Right atrium auricular region (tissue), 2 donors: ENCODE measurements around the gene PLA2R1. TPM values are rescaled to one million over a fixed set of nuclear protein-coding genes. Genes with fewer than 3 reads are reported as not detected.

Experiments used
- DNase-seq: peaks from one replicate; pipeline ENCODE4 v3.0.0-alpha.2; 2019; ENCODE audit warnings: low spot score
- H3K27ac ChIP-seq, 2 donors: fragments of 200-600 bp; sonication (generic); 1 replicate in 1 of 2; 2 replicates in 1 of 2; pipeline ENCODE4 v1.5.1; 2016 to 2019
- H3K27me3 ChIP-seq, 2 donors: fragments of 200-600 bp; sonication (generic); one replicate each; pipeline versions ENCODE4 v1.5.1 to v1.6.0; 2017 to 2019
- H3K36me3 ChIP-seq: fragments of 200-600 bp; sonication (generic); one replicate; pipeline ENCODE4 v1.5.1; 2016
- H3K4me1 ChIP-seq, 2 donors: fragments of 200-600 bp; sonication (generic); one replicate each; pipeline versions ENCODE4 v1.5.1 to v1.6.0; 2017 to 2019
- H3K4me3 ChIP-seq, 2 donors: fragments of 200-600 bp; sonication (generic); 1 replicate in 1 of 2; 2 replicates in 1 of 2; pipeline ENCODE4 v1.5.1; 2017 to 2019; ENCODE audit warnings: mild to moderate bottlenecking in 1 of 2, moderate library complexity in 1 of 2
- H3K9me3 ChIP-seq, 2 donors: fragments of 200-600 bp; sonication (generic); one replicate each; pipeline ENCODE4 v1.5.1; 2019
- total RNA-seq, 2 donors: library from RNA; depleted of rRNA; stranded (reverse); fragments of >200 nt; gene quantifications; one replicate each; pipeline ENCODE4 v1.1.0, GENCODE V29; 2016
- TF ChIP-seq, protein P1 (sequence below), 2 donors: fragments of 200-600 bp; sonication (generic); IDR thresholded peaks; one replicate each; pipeline ENCODE4 v1.5.1; 2019; ENCODE audit warnings: antibody characterized with exemption in 2 of 2

PLA2R1 gene
- total RNA-seq = 1 to 10 TPM; 2.8 to 3.3 TPM

GRCh38 chr2:160062292-160063005 lies at the start of gene PLA2R1:
Gene PLA2R1 (minus strand): TSS chr2:160062615. CDS start chr2:160062403, 212 bp downstream.
- no peaks in the 10 kb centered on the region for H3K9me3 ChIP-seq
- H3K36me3 ChIP-seq = no peaks in the 10 kb centered on the region
- no peak for DNase-seq
- H3K27ac ChIP-seq = peak within 1 kb of the TSS; percentile 54 to 65
- peak within 1 kb of the TSS; percentile 64 to 73 for H3K4me3 ChIP-seq
- peaks cover 0 to 38% of the 10 kb centered on the region in 2 donors for H3K4me1 ChIP-seq
- no peaks in the 10 kb centered on the region for H3K27me3 ChIP-seq
- TF ChIP-seq, protein P1, sequence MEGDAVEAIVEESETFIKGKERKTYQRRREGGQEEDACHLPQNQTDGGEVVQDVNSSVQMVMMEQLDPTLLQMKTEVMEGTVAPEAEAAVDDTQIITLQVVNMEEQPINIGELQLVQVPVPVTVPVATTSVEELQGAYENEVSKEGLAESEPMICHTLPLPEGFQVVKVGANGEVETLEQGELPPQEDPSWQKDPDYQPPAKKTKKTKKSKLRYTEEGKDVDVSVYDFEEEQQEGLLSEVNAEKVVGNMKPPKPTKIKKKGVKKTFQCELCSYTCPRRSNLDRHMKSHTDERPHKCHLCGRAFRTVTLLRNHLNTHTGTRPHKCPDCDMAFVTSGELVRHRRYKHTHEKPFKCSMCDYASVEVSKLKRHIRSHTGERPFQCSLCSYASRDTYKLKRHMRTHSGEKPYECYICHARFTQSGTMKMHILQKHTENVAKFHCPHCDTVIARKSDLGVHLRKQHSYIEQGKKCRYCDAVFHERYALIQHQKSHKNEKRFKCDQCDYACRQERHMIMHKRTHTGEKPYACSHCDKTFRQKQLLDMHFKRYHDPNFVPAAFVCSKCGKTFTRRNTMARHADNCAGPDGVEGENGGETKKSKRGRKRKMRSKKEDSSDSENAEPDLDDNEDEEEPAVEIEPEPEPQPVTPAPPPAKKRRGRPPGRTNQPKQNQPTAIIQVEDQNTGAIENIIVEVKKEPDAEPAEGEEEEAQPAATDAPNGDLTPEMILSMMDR (IDR thresholded peaks at IDR 0.05) = no peak

DNA sequence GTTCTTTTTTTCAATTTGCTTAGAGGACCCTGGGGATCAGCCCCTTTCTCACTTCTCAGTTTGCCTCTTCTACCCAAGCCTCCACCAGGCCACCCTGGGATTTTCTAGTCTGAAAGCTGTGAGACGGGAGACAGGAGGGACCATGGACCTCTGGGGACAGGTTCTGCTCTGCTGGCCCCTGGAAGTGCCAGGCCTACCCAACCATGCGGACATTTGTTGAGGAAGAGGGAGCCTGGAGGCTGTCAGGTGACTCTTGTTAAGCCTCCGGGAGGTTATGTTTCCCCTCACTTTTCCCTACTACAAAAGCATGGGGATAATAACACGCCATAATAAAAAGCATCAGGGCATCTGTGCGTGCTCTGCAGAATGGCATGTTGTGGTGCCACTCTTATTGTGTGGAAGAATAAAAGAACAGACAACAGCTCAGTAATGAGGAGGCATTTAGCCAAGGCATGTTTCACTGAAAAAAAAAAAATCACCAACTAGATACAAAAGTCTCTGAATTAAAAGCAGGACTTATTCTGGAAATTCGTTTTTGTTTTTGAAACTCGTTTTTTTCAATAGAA lies 48.3 kb upstream of the PLA2R1 start:
- Histone ChIP-seq H3K36me3 (no peaks in the 10 kb centered on the region), H3K4me1 (no peaks in the 10 kb centered on the region), H3K4me3 (no peak overlapping the region), H3K27ac (no peak overlapping the region), H3K27me3 (no peaks in the 10 kb centered on the region), H3K9me3 (no peaks in the 10 kb centered on the region)
- TF ChIP-seq, protein P1 (IDR thresholded peaks at IDR 0.05) = no peak
- no peak for DNase-seq

GRCh38 chr2:160109939-160110673 lies 47.7 kb upstream of the PLA2R1 start:
- no peaks in the 10 kb centered on the region for H3K9me3 ChIP-seq
- no peak overlapping the region for H3K27ac ChIP-seq
- H3K4me3 ChIP-seq = no peak overlapping the region
- peak; percentile 63 for DNase-seq
- no peaks in the 10 kb centered on the region for H3K27me3 ChIP-seq
- TF ChIP-seq, protein P1 (IDR thresholded peaks at IDR 0.05) = peak; percentile 76 to 84
- no peaks in the 10 kb centered on the region for H3K36me3 ChIP-seq
- no peaks in the 10 kb centered on the region for H3K4me1 ChIP-seq

DNA sequence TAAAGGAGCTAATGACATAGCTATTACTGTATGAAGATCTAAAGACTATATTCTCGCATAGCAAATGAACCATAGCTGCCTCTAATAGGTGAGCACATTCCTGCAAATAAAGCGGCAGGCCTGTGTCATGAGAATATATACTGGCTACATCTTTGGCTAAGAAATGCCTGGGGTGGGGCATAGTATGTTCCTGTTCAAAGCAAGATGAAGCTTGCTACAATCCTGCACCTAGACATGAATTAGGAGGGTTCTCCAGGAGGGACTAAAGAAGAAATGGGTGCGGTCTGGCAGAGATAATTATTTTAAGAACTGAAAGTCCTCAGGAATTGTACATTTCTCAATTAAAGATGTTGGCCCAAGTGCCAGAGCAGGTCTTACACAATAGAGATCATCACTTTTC lies 46.8 kb upstream of the PLA2R1 start:
- no peak overlapping the region for H3K4me3 ChIP-seq
- no peaks in the 10 kb centered on the region for H3K9me3 ChIP-seq
- H3K36me3 ChIP-seq = no peaks in the 10 kb centered on the region
- no peak overlapping the region for H3K27ac ChIP-seq
- no peaks in the 10 kb centered on the region for H3K27me3 ChIP-seq
- TF ChIP-seq, protein P1 (IDR thresholded peaks at IDR 0.05) = no peak
- H3K4me1 ChIP-seq = no peaks in the 10 kb centered on the region
- no peak for DNase-seq

- H3K27ac ChIP-seq = no peak overlapping the region
- no peaks in the 10 kb centered on the region for H3K36me3 ChIP-seq
- H3K4me3 ChIP-seq = no peak overlapping the region
- no peaks in the 10 kb centered on the region for H3K27me3 ChIP-seq
- no peaks in the 10 kb centered on the region for H3K9me3 ChIP-seq
- no peaks in the 10 kb centered on the region for H3K4me1 ChIP-seq
- TF ChIP-seq, protein P1 (IDR thresholded peaks at IDR 0.05) = no peak
- DNase-seq = no peak
These were observed 46.2 kb upstream of the PLA2R1 start for GRCh38 chr2:160108646-160109045.
